Myocyte (in vitro differentiated cells): ENCODE results near the gene PAN3. TPM values are rescaled to one million over a fixed set of nuclear protein-coding genes. Genes with fewer than 3 reads are reported as not detected.

Source experiments
- DNase-seq: peaks from one replicate; pipeline ENCODE4 v3.0.0-alpha.2; 2012; ENCODE audit warnings: low read depth
- total RNA-seq: library from RNA; depleted of rRNA; stranded (reverse); fragments of >200 nt; gene quantifications from 2 replicates; pipeline ENCODE4 v1.2.3, GENCODE V29; 2014

The PAN3 gene
- total RNA-seq, 1 donor from 2014 or later: 10.0 TPM

GRCh38 chr13:28283600-28283999 lies 145.3 kb downstream of the PAN3 start:
- no peak for DNase-seq

GRCh38 chr13:28286263-28286662 lies 147.9 kb downstream of the PAN3 start:
- DNase-seq: no peak

GRCh38 chr13:28297341-28297740 lies 159.0 kb downstream of the PAN3 start:
- DNase-seq: peak; percentile 15

GRCh38 chr13:28299916-28300315 lies 161.6 kb downstream of the PAN3 start:
- DNase-seq: no peak

GRCh38 chr13:28301839-28302238 lies 163.5 kb downstream of the PAN3 start:
- no peak for DNase-seq

- DNase-seq: no peak
Measured at GRCh38 chr13:28306325-28306724, 168.0 kb downstream of the PAN3 start.

GRCh38 chr13:28313579-28313978 lies 175.2 kb downstream of the PAN3 start:
- no peak for DNase-seq

GRCh38 chr13:28314879-28315278 lies 176.5 kb downstream of the PAN3 start:
- no peak for DNase-seq

- DNase-seq: no peak
Measured at GRCh38 chr13:28316129-28316528, 177.8 kb downstream of the PAN3 start.

GRCh38 chr13:28316836-28317235 lies 178.5 kb downstream of the PAN3 start:
- DNase-seq: no peak

GRCh38 chr13:28318496-28318895 lies 180.2 kb downstream of the PAN3 start:
- peak; percentile 69 for DNase-seq

- DNase-seq: no peak
Measured at GRCh38 chr13:28319528-28319927, 181.2 kb downstream of the PAN3 start.

GRCh38 chr13:28320209-28320608 lies 181.9 kb downstream of the PAN3 start:
- DNase-seq: no peak

- DNase-seq: no peak
Measured at GRCh38 chr13:28320884-28321574, 182.7 kb downstream of the PAN3 start.

GRCh38 chr13:28321756-28322155 lies 183.4 kb downstream of the PAN3 start:
- DNase-seq: peak; percentile 17

GRCh38 chr13:28322256-28322905 lies 184.0 kb downstream of the PAN3 start:
- DNase-seq: no peak

GRCh38 chr13:28324181-28324789 lies 185.9 kb downstream of the PAN3 start:
- peak; percentile 64 for DNase-seq

- no peak for DNase-seq
Measured at GRCh38 chr13:28325022-28325421, 186.7 kb downstream of the PAN3 start.

GRCh38 chr13:28326056-28326455 lies 187.7 kb downstream of the PAN3 start:
- DNase-seq: no peak

GRCh38 chr13:28327373-28328270 lies 189.3 kb downstream of the PAN3 start:
- DNase-seq: no peak

- DNase-seq: no peak
Measured at GRCh38 chr13:28328271-28328607, 189.9 kb downstream of the PAN3 start.
